Right kidney (tissue), 1 donor: Measurements from ENCODE around the gene TBC1D5.
"Not testable (repeated sequence)": the region's sequence is repeated elsewhere in the genome, so short reads cannot be mapped to it uniquely, and the experiment has no call there.

ENCODE experiments used
- DNase-seq: peaks from one replicate; pipeline ENCODE4 v3.0.0-alpha.2; 2016

The TBC1D5 gene

GRCh38 chr3:17749705-17750293, 7.4 kb upstream of the TBC1D5 start:
- no peak for DNase-seq

GRCh38 chr3:17749281-17749680, 6.8 kb upstream of the TBC1D5 start:
- no peak for DNase-seq

- DNase-seq, result no peak
Observed at GRCh38 chr3:17747890-17748247, 5.4 kb upstream of the TBC1D5 start.

DNA sequence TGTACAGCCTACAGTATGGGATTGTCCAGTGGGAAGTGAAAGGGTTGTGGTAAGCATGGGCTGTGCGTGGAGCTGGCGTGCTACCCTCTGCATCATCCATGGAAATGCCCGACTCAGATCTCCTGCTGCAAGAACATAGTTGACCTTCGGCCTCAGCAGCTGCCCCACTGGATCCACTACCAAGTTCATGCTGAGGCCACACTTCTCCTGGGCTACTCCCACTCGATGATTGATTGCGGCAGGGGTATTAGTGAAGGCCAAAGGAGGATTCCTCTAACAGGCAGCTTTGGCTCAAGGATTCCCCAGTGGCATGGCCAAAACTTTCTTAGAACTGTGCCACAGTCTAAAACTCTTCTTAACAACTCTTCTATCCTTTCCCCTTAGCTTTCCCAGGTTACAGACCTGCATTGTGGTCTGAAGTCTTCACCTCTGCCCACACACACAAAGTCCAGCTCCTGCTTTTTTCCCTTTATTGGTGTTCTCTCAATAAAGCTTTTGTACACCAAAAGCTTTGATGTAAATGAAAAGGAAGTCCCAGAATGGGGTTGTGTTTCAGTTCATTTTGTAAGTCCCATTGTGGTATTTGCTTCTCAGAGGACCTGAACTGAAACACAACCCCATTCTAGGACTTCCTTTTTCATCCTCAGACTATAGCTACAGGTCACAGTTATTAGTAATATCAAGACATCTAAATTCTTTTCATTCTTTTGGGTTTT, 4.9 kb upstream of the TBC1D5 start:
- no peak for DNase-seq

GRCh38 chr3:17745894-17746293, 3.5 kb upstream of the TBC1D5 start:
- DNase-seq, result no peak

GRCh38 chr3:17745301-17745700, 2.9 kb upstream of the TBC1D5 start:
- DNase-seq, result no peak

- DNase-seq, result no peak
Observed at GRCh38 chr3:17744693-17745092, 2.3 kb upstream of the TBC1D5 start.

GRCh38 chr3:17743658-17743995, 1.2 kb upstream of the TBC1D5 start:
- no peak for DNase-seq

- no peak for DNase-seq
Observed at GRCh38 chr3:17742880-17743657, 638 bp upstream of the TBC1D5 start.

- DNase-seq, result no peak
Observed at GRCh38 chr3:17741621-17742101, 770 bp downstream of the TBC1D5 start.

GRCh38 chr3:17740721-17741141, 1.7 kb downstream of the TBC1D5 start:
- peak; percentile 31 for DNase-seq

GRCh38 chr3:17738921-17739320, 3.5 kb downstream of the TBC1D5 start:
- DNase-seq, result no peak

DNA sequence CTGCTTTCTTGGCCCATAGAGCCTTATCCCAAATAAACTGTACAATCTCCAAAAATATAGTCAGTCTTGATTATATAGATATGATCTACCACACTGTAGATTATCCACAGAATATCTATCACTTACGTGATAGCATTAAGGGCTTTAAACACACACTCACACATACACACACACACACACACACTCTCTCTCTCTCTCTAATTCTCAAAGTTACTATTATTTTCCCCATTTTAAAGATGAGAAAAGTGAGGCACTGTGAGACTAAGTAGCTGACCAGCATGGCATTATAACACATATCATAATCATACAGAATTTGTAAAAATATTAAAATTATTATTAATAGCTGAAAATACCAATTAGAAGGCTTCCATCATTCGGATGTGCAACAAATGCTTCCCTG, 4.2 kb downstream of the TBC1D5 start:
- DNase-seq, result no peak

- DNase-seq, result no peak
Observed at GRCh38 chr3:17737591-17737990, 4.8 kb downstream of the TBC1D5 start.

GRCh38 chr3:17735362-17735761, 7.1 kb downstream of the TBC1D5 start:
- not testable (repeated sequence) for DNase-seq

GRCh38 chr3:17733768-17734167, 8.7 kb downstream of the TBC1D5 start:
- DNase-seq, result no peak

- no peak for DNase-seq
Observed at GRCh38 chr3:17733215-17733614, 9.2 kb downstream of the TBC1D5 start.

- DNase-seq, result no peak
Observed at GRCh38 chr3:17730318-17730967, 12.0 kb downstream of the TBC1D5 start.

DNA sequence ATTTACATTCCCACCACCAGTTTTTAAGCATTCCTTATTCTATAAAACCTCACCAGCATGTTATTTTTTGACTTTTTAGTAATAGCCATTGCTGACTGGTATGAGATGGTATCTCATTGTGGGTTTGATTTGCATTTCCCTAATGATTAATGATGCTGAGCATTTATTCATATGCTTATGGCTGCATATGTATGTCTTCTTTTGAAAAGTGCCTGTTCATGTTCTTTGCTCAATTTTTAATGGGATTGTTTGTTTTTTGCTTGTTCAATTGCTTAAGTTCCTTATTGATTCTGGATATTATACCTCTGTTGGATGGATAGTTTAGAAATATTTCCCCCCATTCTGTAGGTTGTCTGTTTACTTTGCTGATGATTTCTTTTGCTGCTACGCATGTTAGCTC, 16.1 kb downstream of the TBC1D5 start:
- no peak for DNase-seq

DNA sequence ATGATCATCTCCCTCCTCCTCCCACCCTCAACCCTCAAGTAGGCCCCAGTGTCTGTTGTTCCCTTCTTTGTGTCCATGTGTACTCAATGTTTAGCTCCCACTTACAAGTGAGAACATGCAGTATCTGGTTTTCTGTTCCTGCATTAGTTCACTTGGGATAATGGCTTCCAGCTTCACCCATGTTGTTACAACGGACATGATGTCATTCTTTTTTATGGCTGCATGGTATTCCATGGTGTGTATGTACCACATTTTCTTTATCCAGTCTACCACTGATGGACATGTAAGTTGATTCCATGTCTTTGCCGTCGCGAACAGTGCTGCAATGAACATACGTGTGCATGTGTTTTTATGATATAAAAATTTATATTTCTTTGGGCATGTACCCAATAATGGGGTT, 16.6 kb downstream of the TBC1D5 start:
- not testable (repeated sequence) for DNase-seq

GRCh38 chr3:17724948-17725347, 17.5 kb downstream of the TBC1D5 start:
- no peak for DNase-seq

DNA sequence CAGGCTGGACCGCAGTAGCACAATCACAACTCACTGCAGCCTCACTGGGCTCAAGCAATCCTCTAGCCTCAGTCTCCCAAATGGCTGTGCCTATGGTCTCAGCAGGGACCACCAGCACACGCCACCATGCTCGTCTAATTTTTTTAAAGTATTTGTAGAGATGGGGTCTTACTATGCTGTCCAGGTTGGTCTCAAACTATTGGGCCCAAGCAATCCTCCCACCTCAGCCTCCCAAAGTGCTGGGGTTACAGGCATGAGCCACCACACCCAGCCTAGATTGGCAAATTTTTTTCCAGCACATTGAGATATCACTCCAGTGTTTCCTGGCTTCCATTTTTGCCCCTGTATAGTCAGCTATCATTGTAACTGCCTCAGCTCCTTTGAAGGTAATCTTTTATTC, 18.3 kb downstream of the TBC1D5 start:
- no peak for DNase-seq

DNA sequence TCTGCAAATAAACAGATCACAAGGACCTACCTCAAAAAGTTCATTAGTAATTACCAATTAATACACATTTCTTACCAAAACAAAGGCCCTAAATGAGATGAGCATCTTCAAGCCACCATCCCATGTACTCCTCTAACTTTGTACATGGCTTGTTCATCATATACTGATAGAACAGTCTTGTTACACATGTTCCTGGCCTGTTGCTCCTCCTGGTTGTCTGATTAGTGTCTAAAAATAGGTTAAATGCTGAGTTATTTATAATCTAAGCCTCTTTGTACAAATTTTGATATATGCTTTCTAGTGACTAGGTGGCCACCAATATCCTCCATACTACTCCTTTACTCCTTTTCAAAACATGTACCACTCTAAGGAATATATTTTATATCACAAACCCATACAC, 25.0 kb downstream of the TBC1D5 start:
- DNase-seq, result no peak
